Stimulated activated CD4-positive, alpha-beta T cell treated with anti-CD3 and anti-CD28 coated beads, Interleukin-15, amount 100 ng/mL, for 24 hours (primary cell): ENCODE results near the gene CNPPD1.

Experiments
- DNase-seq: peaks from one replicate; pipeline ENCODE4 v3.0.0-alpha.2; 2020

Gene CNPPD1

DNA sequence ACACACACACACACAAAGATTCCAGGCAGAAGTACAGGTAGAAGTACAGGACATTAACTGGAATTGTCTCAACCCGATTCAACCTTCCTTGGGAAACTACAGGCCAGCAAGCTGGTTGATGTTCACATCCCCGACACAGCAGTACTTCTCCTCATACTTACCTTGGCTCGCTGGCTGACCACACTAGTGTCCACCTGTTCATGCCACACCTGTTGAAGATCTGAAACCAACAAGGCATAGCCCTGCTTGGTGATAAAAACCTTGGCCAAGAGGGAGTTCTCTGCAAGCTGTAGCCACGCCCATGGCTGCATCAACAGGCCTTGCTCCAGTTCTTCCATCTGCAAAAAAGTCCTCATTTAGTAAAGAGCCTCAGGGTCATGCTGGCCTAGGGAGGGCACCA, 18.7 kb downstream of the CNPPD1 start:
- no peak for DNase-seq

DNA sequence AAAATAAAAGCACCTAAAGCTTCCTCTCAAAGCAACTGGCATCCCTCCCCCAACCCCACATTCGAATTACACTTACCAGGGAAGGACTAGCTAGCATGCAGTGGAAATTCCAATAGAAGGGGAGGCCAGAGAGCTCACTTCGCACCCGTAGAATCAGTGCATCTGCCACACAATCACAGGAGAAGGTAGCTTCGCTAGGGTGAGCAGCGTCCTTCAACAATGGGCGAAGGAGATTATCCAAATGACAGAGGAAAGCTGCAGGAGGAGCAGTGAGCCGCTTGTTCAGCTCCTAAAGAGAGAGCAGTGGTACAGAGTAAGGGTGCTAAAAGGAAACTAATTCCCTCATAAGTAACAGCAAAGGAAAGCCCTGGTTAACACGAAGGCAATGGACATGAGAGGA, 19.3 kb downstream of the CNPPD1 start:
- no peak for DNase-seq

DNA sequence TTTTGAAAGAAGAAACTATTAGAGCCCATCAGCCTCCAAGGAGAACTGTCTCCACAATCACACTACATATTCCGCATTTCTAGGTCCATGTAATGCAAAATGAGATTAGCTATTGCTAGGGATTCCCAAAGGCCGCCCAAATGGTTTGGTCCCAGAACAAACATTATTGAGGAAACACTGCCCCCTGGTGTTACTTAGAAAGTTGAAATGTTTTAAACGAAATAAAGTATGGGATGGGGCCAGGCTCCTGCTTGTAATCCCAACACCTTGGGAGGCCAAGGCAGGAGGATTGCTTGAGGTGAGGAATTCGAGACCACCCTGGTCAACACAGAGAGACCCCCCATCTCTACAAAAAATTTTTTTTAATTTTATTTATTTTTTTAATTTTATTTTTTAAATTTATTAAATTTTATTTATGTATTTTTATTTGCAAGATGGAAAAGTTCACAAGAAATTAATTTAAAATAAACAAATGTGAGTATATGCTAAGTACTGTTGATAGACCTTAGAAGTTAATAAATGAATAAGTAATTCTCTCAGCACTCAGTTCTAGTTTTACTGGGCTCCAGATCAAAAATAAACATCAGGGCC, 21.6 kb downstream of the CNPPD1 start:
- peak; percentile 38 for DNase-seq

DNA sequence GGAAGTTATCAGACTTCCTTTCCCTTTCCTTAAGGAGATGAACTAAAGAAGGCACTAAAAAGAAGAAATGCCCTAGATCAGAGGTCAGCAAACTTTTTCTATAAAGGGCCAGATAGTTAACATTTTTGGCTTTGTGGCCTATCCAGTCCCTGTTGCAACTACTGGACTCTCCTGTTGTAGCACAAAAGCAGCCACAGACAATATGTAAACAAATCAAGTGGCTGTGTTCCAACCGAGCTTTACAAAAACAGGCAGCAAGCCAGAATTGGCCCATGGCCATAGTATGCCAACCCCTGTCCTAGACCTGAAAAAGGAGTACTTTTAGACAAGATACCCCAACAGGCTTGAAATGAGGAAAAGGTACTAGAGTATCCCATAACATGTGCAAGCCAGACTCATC, 27.1 kb downstream of the CNPPD1 start:
- no peak for DNase-seq

DNA sequence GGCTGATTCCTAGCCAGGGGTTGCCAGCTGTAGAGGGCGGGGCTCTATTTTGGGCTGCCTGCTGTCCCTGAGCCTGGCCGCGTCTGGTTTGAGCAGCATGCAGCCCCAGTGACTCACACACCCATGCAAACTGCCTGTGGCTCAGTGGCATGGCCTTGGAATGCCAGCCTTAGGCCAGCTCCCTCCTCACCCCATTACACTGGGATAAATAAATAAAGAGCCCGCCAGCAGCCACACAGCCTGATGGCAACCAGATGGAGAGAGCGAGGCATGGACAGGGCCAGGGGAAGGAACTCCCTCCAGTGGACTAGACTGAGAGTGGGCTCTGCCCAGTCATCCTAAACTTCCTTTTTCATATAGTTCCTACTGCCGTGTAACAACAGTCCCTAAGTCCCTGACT, 34.4 kb downstream of the CNPPD1 start:
- DNase-seq: no peak

DNA sequence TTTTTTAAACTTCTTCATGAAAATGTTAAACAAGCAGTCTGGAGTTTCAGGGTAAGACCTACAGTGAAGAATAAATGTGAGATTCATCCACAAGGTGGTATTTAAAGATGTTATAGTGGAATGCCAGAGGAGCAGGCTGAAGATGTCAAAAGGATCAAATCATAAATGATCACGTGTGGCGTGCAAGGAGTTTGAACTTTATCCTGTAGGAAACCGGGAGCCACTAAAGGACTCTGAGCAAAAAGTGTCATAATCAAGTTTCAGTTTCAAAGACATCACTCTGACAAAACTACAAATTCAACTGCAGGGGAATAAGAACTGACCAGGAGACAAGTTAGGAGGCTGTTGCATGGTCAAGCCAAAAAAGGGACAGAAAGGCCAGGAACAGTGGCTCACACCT, 36.0 kb downstream of the CNPPD1 start:
- no peak for DNase-seq

DNA sequence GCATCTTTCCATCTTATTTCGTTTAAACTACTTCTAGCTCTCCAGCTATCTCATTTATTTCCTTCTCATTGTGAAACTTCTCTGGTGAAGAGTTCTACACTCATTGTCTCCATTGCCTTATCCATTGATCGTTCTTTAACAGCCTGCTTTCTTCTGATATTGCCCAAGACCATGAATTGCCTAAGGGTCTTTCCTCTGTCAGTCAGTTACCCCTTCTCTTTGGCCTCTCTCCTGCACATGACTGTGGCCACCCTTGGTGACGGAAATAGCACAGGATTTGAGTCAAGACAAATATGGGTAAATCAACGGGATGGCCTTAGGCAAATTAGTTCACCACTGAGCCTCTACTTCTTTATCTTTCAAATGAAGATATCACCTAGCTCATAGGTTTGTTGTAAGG, 42.7 kb downstream of the CNPPD1 start:
- DNase-seq: no peak

DNA sequence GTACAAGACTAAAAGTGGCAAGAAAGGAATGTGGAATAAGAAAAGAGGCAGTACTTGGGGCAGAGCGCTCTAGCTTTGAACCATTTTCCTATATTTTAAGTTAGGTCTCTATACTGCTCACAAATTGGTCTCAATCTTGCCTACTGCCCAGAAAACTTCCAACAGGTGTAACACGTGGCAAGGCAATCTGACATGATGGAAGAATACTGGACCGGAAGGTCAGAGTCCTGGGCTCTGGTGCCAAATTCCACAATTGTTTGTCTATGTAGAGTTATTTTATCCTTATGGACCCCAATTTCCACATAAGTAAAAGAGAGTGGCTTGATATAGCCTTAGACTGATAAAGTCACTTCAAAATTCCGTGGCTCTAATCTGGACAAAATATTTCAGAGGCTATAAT, 45.0 kb downstream of the CNPPD1 start:
- no peak for DNase-seq

DNA sequence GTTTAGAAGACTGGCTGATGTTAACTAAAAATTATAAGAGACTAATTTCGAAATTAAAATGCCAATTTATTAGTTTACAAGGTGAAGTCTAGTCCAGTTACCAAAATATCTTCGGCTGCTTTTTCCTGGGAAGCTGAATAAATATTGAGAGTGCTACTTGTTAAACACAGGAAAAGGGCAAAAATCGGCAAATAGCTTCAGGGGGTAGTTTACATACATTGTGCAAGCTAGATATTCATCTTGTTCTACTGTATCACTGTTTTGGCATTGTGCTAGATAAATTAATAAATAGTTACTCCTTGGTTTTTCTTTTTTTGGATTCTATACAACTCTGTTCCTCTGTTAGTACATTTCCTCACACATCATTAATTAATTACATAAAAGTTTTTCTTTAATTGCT, 45.4 kb downstream of the CNPPD1 start:
- DNase-seq: no peak

DNA sequence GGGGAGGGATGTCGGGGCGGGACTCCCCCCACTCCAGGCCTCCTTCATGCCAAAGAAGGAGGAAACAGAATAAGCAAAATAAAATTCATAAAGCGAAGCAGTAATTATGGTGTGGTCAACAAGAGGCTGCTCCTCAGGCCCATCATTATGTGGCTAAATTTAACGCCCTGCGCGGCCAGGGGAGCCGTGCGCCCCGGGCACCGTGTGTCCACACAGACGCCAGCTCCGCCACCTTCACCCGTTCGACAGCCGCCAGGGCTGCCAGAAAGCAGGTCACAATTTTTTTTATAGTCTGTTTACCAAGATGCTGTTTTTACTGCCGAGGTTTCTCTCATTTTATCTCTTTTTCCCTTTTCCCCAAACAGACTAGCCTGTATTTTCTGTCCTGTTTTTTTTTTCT, 47.1 kb downstream of the CNPPD1 start:
- no peak for DNase-seq

DNA sequence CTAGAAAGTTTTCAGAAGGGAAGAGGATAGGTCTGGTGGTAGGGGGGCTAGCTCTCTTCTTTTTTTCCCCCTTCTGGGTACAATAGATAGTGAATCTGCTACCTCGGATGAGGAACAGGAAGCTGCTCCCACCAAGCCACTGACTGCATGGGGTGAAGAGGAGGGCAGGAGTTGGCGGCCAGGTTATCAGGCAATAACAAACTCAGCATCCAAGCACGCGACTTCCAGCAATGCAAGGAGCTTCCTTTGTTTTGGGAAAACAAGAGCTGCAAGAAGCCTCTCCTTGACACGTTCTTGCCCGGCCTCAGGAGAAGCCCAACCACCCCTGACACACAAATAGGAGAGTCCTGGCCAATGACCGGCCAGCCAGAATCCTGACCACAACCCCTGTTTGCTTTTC, 48.3 kb downstream of the CNPPD1 start:
- no peak for DNase-seq

DNA sequence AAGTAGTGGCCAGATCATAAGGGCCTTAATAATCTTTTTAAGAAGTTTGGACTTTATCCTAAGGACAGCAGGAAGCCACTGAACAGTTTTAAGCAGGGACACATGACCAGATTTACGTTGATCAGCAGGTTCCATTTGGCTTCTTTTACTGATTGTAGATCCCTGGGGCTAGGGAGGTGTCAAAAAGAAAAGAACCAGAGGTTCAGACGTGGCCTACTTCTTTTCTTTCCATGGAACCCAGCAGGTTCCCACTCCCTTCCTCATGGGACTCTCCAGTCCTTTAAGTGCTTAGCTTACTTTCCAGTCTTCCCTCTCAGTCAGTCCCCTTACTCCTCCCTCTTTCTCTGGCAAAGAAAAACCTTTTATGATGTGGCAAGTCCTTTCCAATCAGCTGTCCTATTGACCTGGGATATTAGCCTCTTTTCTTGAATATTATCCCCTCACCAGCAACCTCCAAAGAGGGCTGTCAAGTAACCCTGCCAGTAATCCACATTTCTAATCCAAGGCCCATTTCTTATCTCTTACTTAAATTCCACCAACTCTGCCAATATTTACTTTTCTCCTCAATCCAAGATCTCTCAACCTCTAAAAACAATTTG, 49.6 kb downstream of the CNPPD1 start:
- no peak for DNase-seq

DNA sequence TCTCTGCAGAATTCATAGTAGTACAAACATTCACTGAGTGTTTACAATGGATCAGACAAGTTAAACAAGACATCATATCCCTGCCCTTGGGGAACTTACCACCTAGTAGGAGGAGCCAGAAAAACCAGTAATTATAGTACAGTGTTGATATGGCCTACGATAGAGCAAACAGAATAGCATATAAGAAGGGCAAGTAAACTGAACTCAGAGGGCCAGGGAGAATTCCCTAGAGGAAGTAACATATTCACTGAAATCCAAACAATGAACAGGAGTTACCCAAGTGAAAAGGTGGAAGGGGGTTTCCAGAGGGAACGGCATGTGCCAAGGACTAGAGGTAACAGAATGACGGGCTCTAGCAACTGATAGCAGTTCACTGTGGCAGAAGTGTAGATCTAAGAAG, 50.2 kb downstream of the CNPPD1 start:
- no peak for DNase-seq

DNA sequence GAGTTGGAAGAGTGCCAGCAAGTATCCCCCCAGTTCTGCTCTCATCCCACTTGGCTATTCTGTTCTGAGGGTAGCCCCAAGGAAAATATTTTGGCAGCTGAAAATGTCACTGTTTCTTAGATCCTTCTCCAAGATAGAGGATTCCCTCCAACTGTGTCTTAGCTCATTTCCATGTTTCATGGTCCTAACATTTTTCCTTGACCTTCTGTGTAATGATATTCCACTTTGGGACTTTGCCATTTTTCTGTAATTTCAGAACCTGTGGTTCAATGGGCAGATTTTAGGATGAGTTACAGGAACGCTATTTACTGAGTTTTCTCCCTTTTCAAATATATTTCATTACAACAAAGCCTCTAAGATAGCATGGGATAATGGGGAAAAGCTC, 50.8 kb downstream of the CNPPD1 start:
- DNase-seq: no peak

DNA sequence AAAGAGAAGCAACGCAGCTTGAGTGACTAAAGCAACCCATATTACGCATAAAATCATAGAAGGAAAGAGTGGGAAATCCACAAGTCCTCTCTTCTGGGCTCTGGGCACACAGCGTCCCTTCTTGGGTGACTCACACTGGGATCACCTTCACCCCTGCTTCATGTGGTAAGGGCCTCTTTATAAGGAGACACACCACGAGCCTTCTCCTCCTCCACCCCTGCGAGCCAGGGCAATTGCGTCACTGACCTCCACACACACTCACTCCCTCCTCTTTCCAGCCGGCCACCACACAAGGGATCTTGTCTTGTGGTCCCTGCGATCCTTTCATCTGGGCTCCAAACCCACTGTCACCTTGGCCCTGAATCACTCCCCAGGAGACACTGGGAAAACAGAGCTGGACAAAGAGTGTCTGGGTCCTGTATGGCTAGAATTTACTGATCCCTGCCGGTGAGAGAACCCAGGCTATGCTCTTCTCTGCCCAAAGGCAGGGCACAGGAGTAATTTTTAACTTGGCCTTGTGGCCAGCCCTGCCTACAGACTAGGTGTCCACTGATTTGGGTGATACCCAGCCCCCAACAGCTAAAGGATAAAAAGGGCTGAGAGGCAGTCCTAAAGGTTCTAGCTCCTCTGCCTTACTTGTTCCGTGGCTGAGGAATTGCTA, 51.4 kb downstream of the CNPPD1 start:
- peak; percentile 25 for DNase-seq

DNA sequence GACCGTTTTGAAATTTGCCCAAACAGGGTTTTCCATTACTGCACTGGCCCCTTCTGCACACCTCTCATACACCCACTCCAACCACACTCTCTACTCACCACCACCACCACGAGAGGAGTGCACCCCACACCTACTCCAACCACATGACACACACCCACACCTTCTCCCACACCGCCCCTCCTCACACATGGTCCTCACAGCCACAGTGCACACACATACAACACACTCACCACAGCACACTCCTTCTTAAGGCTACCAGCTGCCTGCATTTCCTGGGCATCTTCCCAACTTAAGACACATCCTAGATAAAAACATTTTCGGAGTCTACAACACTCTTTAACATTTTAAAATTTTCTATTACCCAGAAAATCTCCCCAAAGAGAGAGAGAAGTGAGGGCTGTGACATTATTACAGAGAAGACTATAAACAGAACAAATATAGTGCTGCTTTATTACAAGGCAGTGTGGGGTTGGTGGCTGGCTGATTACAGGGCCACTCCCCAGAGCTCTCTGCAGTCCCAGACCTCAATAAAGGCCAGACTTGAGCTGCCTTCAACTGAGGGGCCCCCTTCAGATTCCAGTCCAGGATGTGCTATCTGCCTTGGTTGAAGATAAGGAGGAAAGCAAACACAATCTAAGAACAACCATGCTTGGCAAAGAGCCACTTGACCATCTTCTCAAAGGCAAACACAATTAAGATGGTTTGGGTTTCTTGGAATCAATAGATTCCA, 52.2 kb downstream of the CNPPD1 start:
- peak; percentile 10 for DNase-seq

DNA sequence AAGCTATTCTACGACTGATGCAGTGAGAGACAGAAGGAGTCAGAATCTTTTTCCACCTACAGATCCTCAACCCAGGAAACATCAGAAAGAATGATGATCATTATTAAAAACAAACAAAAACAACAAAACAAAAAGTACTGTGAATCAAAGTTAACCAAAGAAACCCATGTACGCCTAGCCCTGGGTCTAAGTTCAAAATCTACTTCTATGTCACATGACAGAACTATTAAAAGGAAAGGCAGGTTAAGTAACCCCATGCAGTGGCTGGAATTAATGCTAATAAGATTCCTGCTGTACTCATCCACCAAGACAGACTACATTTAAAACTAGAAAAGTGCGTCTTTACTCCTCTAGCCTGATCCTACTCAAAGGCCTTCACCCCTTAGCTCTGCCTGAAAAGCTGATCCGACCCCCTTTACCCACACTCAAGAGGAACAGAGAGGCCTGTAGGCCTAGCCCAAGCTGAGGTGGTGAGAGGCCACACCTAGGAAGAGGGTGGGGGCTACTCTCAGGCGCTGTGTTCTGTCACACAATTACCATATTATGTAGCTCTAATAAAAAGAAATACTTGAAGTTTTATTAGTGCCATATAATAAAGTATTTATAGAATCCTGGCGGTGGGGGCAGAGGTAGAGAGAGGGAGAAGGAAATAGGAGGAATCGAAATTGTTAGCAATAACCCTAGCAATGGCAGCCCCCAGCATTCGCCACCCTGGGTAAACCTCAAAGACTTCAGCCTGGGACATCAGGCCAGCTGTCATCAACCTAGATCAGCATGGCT, 53.2 kb downstream of the CNPPD1 start:
- no peak for DNase-seq

DNA sequence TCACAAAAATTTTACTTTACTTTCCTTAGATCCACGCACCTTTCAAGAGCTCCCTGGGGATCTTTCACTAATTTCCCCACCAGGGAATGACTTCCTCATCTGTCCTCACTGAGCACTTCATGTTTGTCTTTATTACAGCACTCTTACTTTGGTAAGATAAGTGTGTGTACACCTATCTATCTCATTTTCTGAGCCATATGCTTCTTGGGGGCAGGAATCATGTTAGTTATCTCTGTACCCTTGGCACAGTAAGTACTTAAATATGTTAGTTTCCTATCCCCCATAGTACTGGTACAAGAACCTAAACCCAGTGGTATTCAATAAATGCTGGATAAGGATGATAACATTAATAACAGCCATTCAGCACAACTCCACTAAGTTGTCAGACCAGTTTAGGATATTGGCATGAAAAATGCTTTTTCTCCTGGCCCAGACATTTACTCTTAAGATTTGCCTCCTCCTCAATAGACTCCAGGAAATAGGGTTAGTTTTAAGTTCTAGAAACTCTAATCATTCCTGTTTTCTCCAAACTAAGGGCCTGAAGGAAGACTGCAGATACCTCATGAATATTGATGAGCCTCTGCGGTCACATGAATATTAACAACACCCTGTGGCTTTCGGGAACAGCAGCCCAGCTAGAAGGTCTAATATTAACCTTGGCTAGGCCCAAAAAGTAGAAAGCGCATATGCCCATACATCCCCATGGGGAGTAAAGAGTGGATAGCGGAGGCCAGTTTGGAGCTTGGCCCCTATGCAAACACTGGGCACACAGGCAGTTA, 54.3 kb downstream of the CNPPD1 start:
- no peak for DNase-seq
